GM18861 (cell line): Measurements from ENCODE around the gene SIAE.
"Not testable (repeated sequence)": the region's sequence is repeated elsewhere in the genome, so short reads cannot be mapped to it uniquely, and the experiment has no call there.

ENCODE experiments used
- ATAC-seq: cut with Tn5 transposase; IDR thresholded peaks from one replicate; pipeline ENCODE4 v1.9.1; 2021; ENCODE audit not compliant: unreplicated experiment

Gene SIAE

DNA sequence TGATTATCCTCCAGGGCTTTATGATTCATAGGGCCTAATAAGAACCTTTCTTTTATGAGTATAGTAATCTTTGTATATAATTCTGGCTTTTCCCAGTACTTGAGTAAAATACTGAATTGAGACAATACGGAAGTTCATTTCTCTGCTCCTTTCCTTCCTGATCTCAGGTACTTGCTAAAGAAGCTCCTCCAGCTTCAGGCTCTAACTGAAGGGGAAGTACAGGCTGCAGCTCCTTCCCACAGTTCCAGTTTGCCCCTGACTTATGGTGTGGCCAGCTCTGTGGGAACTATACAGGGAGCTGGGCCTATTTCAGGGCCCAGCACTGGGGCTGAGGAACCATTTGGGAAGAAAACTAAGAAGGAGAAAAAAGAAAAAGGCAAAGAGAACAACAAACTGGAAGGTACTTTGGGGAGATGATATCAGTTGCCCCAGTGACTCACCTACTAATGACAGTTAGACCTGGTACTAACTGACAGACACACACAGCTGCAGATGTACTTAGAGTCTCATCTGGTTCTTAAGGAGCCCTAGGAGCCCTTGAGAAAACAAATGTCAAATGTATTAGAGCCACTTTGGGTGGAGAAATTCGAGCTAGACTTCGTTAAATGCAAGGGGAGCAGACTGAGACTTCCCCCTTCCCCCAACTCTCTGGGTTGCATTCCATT lies 47.9 kb downstream of the SIAE start:
- no peak for ATAC-seq

- ATAC-seq = no peak
Measured at GRCh38 chr11:124623861-124624525, 49.5 kb downstream of the SIAE start.

GRCh38 chr11:124622531-124623451 lies 50.7 kb downstream of the SIAE start, which contains the start of gene TBRG1:
TSS of gene TBRG1 (plus strand) at chr11:124622864. CDS start at chr11:124623084, 220 bp downstream.
- peak; percentile 94 for ATAC-seq

DNA sequence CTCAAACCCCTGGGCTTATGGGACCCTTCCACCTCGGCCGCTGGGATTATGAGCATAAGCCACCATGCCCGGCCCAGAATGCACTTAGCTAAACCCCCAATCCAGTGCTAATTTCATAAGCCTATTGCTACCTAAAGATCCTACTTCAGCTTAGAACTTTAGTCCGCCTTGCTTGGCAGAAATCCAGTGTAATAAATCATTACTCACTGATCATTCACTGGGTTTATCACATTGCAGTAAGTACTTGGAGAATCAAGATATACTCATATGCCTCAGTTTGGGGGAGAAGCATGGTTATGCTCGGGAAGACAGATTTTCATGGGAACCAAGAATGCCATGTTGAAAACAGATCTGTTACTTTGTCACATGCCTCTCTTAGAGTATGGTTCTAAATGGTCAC lies 54.7 kb downstream of the SIAE start:
- no peak for ATAC-seq

DNA sequence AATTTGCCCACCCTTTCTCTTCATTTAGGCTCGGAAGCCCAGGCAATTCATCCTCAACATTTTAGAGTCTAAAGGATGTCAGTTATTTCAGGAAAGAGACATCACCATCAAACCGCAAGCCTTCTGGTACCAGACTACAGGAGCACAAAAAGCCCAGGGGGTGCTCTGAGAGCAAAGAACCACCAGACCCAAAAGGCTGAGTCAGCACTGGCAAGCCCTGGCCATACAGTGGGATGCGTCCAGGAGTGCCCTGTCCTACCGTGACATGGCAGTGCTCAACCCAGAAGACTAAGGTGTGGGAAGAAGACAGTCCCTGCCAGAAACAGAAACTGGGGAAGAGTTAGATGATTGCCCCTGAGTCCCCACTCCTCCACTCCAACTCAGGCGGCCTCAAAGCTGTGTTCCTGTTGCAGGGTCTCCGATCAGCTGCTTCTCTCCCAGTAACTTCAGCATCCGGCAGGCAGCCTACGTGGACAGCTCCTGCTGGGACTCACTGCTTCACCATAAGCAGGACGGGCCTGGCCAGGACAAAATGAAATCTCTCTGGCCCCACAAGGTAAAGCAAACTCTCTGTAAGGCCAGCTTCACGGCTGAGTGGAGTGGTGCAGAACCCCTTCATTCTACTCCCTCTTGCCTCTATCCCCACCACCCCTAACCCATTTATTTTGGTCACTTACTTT lies 60.8 kb downstream of the SIAE start:
- ATAC-seq = no peak

DNA sequence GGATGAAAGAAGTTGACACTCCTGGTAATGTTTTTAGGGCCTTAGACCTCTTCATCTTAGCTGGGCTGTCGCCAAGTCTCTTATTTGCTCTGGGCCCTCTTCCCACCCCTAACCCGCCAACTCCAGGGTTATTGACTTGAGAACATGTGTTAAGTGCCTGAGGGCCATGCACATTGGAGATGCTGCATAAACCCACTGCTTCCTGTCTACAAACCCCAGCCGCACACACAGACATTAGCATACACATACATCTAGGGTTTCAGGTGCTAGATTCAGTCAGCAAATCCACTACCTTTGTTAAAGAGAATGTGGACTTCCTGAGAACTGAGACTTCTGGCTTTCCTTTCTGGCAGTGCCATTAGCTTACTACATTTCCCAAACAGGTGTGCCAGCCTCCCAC lies 61.5 kb downstream of the SIAE start:
- ATAC-seq = no peak

GRCh38 chr11:124611064-124611463 lies 62.5 kb downstream of the SIAE start, which contains the start of gene PANX3:
TSS of gene PANX3 (plus strand) at chr11:124611428. CDS start at chr11:124611557, 129 bp downstream.
- ATAC-seq = no peak

- ATAC-seq = no peak
Measured at GRCh38 chr11:124610295-124610694, 63.2 kb downstream of the SIAE start.

DNA sequence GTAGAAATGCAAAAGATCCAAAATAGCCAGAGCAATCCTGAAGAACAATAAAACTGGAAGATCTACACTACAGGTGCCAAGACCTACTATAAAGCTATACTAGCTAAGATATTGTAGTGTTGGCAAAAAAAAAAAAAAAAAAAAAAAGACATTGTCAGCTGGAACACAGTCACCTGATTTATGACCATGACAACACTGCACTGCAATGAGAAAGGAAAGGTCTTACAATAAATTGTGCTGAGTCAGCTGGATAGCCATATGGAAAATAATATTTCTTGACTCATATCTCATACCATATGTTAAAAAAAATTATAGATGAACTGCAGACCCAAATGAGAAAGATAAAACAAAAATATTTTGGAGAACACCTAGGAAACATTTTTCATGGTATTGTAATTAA lies 65.4 kb downstream of the SIAE start:
- ATAC-seq = no peak

GRCh38 chr11:124605719-124606118 lies 67.8 kb downstream of the SIAE start:
- ATAC-seq = no peak

DNA sequence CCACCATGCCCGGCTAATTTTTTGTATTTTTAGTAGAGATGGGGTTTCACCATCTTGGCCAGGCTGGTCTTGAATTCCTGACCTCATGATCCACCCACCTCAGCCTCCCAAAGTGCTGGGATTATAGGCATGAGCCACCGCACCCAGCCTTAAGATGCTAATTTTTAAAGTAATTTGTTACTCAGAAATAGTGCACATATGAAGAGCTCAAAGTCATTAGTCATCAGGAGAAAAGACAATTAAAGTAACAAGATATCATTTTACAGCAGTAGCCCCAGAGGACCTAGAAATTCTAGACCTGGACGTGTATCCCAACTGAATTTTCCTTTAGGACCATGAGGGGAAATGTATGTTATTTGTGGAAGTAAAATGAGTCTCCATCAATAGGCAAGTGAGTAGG lies 70.8 kb downstream of the SIAE start:
- not testable (repeated sequence) for ATAC-seq

GRCh38 chr11:124602193-124602592 lies 71.3 kb downstream of the SIAE start:
- ATAC-seq = no peak

GRCh38 chr11:124600621-124601320 lies 72.8 kb downstream of the SIAE start:
- no peak for ATAC-seq

DNA sequence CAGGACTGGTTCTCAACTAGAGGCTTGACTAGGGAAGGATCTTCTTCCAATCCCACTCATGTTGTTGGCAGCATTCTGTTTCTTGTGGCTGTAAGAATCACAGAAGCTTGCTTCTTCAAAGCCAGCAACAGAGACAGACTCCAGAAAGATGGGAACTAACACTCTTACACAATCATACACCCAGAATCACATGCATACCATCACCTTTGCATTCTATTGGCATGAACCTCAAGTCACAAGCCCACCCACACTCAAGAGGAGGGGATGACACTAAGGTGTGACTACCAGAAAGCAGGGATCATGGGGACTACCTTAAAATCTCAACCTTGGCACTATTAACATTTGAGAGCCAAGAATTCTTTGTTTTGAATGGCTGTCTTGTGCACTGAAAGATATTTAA lies 75.9 kb downstream of the SIAE start:
- ATAC-seq = no peak

DNA sequence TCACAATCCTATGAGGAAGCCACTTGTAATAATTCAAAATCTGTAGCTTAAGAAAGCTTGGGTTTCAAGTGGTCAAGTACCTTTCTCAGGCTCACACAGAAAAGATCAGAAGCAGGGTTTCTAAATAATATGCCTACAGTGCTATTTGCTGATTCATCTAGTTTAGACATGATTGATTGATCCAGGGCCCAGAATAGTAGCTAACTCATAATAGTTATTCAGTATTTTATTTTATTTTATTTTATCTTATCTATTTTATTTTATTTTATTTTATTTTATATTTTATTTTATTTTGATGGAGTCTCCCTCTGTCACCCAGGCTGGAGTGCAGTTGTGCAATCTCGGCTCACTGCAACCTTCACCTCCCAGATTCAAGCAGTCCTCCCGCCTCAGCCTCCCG lies 78.2 kb downstream of the SIAE start:
- ATAC-seq = no peak

- ATAC-seq = no peak
Measured at GRCh38 chr11:124592627-124593026, 80.9 kb downstream of the SIAE start.

DNA sequence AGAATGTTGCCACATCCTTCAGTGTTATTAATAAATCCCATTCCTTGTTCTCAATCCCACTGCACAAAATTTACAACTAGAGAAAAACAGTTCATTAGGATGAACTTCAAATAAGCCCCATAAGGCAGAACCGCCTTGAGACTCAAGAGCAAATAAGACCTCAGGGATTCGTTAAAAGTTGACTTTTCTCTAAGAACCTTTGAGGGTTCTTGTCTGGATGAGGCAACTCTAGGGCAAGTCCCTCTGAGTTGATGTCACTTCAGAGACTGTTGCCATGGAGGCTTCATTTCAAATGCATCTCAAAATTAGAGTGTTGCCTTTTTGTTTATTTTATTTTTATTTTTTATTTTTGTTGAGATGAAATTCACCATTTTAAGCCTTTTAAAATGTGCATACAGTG lies 82.1 kb downstream of the SIAE start:
- ATAC-seq = no peak

GRCh38 chr11:124586238-124586860 lies 87.2 kb downstream of the SIAE start:
- no peak for ATAC-seq

DNA sequence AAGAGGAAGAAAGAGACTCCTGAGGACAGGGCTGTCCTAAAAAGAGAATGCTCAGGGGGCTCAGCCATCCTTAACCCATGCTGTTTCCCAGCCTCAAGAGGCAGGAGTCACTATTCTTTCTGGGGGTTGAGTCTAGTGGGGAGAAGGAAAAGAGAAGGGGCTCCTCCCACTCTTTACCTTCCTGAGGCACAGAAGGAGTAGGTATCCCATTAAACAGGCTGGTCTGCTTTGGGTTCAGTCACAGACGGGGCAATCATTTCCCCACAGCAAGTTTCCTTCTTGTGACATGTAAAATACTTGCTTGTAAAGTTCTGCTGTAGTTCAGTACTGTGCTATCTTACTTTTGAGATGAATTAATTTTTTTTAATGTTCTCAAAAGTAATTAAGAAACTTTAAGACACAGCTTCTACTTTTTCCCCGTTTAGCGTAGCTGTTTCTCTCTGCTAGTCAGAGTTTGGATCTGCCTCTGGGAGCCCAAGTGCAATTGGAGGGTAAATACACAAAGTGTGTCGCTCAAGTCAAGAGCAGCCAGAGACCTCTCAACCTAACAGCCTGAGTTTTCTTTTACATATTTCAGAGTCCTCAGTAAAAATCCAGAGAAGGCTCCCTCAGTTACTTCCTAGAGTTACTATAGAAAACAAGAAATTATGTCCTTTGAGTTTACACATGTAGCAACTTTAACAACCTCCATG lies 88.7 kb downstream of the SIAE start:
- no peak for ATAC-seq
